ENCODE data around the gene LCN10.

Gene LCN10

GRCh38 chr9:136784997-136785361, 42.2 kb upstream of the LCN10 start:
- Histone ChIP-seq H3K27me3 (ENCODE audit: insufficient read depth, poor library complexity, severe bottlenecking) (no peaks in the 10 kb centered on the region), H3K4me3 (replicated peaks; ENCODE audit: insufficient read depth, low read length) (no peak overlapping the region), H3K27ac (replicated peaks) (no peak overlapping the region)
- no peak for TF ChIP-seq CTCF (IDR thresholded peaks at IDR 0.05; ENCODE audit: insufficient read depth, low read length)
- no peak for TF ChIP-seq POLR2AphosphoS5 (IDR thresholded peaks at IDR 0.05; ENCODE audit: low read depth)
- no peak for TF ChIP-seq SPI1 (IDR thresholded peaks at IDR 0.05; ENCODE audit: borderline replicate concordance, low read depth)
- no peak for TF ChIP-seq REST (IDR thresholded peaks at IDR 0.05; ENCODE audit: insufficient replicate concordance, low read depth)
- no peak for TF ChIP-seq GABPA (IDR thresholded peaks at IDR 0.05; ENCODE audit: low read depth)
- no peak for DNase-seq (ENCODE audit: low read depth in 1 of 2, low spot score in 1 of 2)

GRCh38 chr9:136784249-136784996, 41.7 kb upstream of the LCN10 start:
- no peak for TF ChIP-seq SPI1 (IDR thresholded peaks at IDR 0.05; ENCODE audit: borderline replicate concordance, low read depth)
- TF ChIP-seq GABPA (IDR thresholded peaks at IDR 0.05; ENCODE audit: low read depth) = no peak
- TF ChIP-seq REST (IDR thresholded peaks at IDR 0.05; ENCODE audit: insufficient replicate concordance, low read depth) = no peak
- no peak for TF ChIP-seq CTCF (IDR thresholded peaks at IDR 0.05; ENCODE audit: insufficient read depth, low read length)
- TF ChIP-seq POLR2AphosphoS5 (IDR thresholded peaks at IDR 0.05; ENCODE audit: low read depth) = no peak
- no peak overlapping the region for H3K27ac ChIP-seq (replicated peaks)
- peak in 1 of 2 experiments; percentile 49 for DNase-seq (ENCODE audit: low read depth in 1 of 2, low spot score in 1 of 2)

GRCh38 chr9:136782452-136782851, 39.7 kb upstream of the LCN10 start:
- Histone ChIP-seq H3K4me3 (replicated peaks; ENCODE audit: insufficient read depth, low read length) (no peak overlapping the region), H3K27me3 (ENCODE audit: insufficient read depth, poor library complexity, severe bottlenecking) (no peaks in the 10 kb centered on the region), H3K27ac (replicated peaks) (no peak overlapping the region)
- no peak for TF ChIP-seq CTCF (IDR thresholded peaks at IDR 0.05; ENCODE audit: insufficient read depth, low read length)
- TF ChIP-seq GABPA (IDR thresholded peaks at IDR 0.05; ENCODE audit: low read depth) = no peak
- no peak for TF ChIP-seq SPI1 (IDR thresholded peaks at IDR 0.05; ENCODE audit: borderline replicate concordance, low read depth)
- no peak for TF ChIP-seq POLR2AphosphoS5 (IDR thresholded peaks at IDR 0.05; ENCODE audit: low read depth)
- TF ChIP-seq REST (IDR thresholded peaks at IDR 0.05; ENCODE audit: insufficient replicate concordance, low read depth) = no peak
- DNase-seq (ENCODE audit: low read depth in 1 of 2, low spot score in 1 of 2) = no peak

More at GRCh38 chr9:136784249-136784996, 41.7 kb upstream of the LCN10 start:
- Histone ChIP-seq H3K27me3 (ENCODE audit: insufficient read depth, poor library complexity, severe bottlenecking) (no peaks in the 10 kb centered on the region), H3K4me3 (replicated peaks; ENCODE audit: insufficient read depth, low read length) (no peak overlapping the region)
